ENCODE measurements around the gene GTF3C5.
"Not testable (repeated sequence)": the region's sequence is repeated elsewhere in the genome, so short reads cannot be mapped to it uniquely, and the experiment has no call there.

The GTF3C5 gene

GRCh38 chr9:133054966-133055365 lies 24.2 kb downstream of the GTF3C5 start:
- no peak for DNase-seq (ENCODE audit: low read depth)

DNA sequence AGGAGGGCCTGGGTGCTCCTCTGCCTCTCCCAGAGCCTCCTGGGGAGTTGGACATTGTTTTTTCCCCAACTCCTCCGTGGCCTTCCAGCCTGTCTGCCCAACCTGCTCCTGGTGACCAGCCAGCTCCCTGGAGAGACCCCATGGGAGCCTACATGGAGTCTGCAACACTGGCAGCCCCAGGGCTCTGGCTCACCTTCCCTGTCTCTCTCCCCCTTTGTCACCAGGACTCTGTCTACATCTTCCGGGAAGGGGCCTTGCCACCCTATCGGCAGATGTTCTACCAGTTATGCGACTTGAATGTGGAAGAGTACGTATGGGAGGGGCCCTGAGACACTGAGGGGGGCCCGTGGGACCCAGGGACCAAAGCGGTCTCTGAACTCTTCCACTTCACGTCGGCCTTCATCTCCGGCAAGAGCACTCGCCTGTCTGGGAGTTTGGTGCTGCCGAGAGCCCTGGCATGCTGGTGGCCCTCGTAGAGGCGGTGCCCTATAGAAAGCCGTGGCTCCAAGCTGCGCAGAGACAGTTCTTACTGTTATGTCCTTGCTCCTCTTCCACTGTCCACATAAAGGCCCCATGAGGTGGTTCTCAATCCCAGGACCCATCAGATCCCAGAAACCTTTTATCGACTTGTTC lies 25.1 kb downstream of the GTF3C5 start:
- DNase-seq (ENCODE audit: low read depth), result no peak

- no peak for DNase-seq (ENCODE audit: low read depth)
Observed at GRCh38 chr9:133056533-133056932, 25.7 kb downstream of the GTF3C5 start.

DNA sequence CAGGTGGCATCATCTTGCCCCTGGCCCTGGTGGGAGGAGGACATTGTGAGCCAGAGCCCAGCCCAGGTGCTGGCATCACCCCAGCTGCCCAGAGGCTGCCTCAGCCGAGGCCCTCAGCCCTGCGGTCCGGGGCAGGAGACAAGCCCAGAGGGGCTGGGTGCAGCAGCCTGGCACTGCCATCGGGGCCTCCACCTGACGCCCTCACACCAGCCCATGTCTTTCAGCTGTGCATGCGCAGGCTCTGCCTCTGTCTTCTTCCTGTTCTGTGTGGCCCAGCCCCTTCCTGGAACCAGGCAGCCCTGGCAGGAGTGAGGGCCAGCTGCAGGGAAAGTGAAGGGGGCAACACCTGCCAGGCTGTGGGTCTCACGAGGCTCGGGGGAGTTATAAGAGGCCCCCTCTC lies 26.2 kb downstream of the GTF3C5 start:
- DNase-seq (ENCODE audit: low read depth), result no peak

DNA sequence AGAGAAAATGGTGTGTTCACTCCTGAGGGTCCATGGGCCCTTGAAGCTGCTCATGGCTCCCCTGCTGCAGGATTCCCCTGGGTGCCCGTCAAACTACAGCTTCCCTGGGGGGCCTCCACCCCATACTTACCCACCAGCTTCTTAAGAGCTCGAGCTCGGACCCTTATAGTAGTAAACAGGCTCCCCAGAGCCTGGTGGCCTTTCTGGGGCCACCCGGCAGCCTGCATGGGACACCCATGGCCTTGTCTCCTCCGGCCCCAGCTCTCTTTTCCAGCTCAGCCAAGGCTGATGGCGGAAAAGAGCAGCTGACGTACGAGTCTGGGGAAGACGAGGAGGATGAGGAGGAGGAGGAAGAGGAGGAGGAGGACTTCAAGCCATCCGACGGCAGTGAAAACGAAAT lies 26.8 kb downstream of the GTF3C5 start:
- no peak for DNase-seq (ENCODE audit: low read depth)

GRCh38 chr9:133058071-133058470 lies 27.3 kb downstream of the GTF3C5 start:
- DNase-seq (ENCODE audit: low read depth), result no peak

DNA sequence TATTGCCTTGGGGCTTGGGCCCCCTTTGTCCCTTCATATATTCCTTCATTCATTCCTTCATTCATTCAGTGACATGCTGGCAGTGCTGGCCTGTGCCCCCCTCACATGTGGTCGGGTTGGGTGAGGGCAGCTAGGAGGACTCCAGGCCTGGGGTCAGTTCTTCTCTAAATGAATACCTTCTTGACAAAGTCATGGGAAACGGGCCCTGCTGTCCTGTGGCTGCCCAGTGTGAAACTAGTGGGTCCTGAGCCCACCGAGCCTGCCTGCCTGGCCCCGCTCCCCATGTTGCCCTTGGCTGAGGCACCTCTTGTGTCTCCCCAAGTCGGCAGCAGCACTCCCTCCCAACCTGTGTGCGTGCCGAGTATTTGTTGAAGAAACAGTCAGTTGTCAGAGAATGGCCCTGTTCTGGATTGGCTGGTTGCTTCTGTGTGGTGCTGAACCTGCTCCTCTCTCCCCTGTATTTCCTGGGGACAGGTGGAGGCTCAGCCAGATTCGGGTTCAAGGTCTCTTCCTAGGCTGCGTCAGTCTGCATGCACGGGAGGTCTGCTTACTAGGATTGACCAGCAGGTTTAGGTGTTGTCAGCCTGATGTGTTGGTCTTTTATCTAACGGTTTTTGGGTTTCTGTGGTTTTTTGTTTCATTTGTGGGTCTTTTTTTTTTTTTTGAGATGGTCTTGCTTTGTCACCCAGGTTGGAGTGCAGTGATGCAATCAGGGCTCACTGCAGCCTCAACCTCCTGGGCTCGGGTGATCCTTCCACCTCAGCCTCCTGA lies 27.9 kb downstream of the GTF3C5 start:
- no peak for DNase-seq (ENCODE audit: low read depth)

GRCh38 chr9:133059623-133060022 lies 28.8 kb downstream of the GTF3C5 start:
- no peak for DNase-seq (ENCODE audit: low read depth)

- no peak for DNase-seq (ENCODE audit: low read depth)
Observed at GRCh38 chr9:133060417-133060841, 29.6 kb downstream of the GTF3C5 start.

DNA sequence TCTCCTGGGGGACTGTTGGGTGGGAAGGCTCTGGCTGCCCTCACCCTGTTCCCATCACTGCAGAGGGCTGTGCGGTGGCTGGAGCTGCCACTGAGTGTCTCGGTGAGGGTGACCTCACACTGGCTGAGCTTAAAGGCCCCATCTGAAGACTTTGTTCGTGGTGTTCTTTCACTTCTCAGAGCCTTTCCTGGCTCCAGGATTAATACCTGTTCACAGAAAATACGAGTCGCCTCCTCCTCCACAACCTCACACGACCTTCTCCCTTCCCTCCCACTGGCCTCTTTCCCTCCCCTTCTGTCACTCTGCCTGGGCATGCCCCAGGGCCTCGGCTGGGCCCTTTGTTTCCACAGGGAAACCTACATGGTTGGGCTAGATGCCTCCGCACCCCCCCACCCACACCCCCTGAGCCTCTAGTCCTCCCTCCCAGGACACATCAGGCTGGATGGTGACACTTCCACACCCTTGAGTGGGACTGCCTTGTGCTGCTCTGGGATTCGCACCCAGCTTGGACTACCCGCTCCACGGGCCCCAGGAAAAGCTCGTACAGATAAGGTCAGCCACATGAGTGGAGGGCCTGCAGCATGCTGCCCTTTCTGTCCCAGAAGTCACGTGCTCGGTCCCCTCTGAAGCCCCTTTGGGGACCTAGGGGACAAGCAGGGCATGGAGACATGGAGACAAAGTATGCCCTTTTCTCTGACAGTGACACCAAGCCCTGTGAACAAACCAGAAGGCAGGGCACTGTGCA lies 30.4 kb downstream of the GTF3C5 start:
- DNase-seq (ENCODE audit: low read depth), result not testable (repeated sequence)

GRCh38 chr9:133061764-133062145 lies 31.0 kb downstream of the GTF3C5 start, which contains the start of gene CEL:
Gene CEL (plus strand): TSS chr9:133061981. CDS start chr9:133062003, 22 bp downstream.
- not testable (repeated sequence) for DNase-seq (ENCODE audit: low read depth)

- DNase-seq (ENCODE audit: low read depth), result not testable (repeated sequence)
Observed at GRCh38 chr9:133062569-133062968, 31.8 kb downstream of the GTF3C5 start.

- DNase-seq (ENCODE audit: low read depth), result no peak
Observed at GRCh38 chr9:133063159-133063499, 32.3 kb downstream of the GTF3C5 start.

DNA sequence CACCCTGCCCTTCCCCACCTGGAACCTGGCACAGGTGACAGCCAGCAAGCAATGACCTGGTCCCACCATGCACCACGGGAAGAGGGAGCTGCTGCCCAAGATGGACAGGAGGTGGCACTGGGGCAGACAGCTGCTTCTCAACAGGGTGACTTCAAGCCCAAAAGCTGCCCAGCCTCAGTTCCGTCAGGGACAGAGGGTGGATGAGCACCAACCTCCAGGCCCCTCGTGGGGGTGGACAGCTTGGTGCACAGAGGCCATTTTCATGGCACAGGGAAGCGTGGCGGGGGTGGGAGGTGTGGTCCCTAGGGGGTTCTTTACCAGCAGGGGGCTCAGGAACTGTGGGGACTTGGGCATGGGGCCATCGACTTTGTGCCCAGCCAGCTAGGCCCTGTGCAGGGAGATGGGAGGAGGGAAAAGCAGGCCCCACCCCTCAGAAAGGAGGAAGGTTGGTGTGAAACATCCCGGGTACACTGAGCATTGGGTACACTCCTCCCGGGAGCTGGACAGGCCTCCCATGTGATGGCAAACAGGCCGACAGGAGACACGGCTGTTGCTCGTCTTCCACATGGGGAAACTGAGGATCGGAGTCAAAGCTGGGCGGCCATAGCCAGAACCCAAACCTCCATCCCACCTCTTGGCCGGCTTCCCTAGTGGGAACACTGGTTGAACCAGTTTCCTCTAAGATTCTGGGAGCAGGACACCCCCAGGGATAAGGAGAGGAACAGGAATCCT lies 32.9 kb downstream of the GTF3C5 start:
- DNase-seq (ENCODE audit: low read depth), result no peak

DNA sequence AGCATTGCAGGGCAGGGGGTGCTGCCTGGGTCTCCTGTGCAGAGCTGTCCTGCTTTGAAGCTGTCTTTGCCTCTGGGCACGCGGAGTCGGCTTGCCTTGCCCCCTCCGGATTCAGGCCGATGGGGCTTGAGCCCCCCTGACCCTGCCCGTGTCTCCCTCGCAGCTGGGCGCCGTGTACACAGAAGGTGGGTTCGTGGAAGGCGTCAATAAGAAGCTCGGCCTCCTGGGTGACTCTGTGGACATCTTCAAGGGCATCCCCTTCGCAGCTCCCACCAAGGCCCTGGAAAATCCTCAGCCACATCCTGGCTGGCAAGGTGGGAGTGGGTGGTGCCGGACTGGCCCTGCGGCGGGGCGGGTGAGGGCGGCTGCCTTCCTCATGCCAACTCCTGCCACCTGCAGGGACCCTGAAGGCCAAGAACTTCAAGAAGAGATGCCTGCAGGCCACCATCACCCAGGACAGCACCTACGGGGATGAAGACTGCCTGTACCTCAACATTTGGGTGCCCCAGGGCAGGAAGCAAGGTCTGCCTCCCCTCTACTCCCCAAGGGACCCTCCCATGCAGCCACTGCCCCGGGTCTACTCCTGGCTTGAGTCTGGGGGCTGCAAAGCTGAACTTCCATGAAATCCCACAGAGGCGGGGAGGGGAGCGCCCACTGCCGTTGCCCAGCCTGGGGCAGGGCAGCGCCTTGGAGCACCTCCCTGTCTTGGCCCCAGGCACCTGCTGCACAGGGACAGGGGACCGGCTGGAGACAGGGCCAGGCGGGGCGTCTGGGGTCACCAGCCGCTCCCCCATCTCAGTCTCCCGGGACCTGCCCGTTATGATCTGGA lies 33.7 kb downstream of the GTF3C5 start:
- no peak for DNase-seq (ENCODE audit: low read depth)

DNA sequence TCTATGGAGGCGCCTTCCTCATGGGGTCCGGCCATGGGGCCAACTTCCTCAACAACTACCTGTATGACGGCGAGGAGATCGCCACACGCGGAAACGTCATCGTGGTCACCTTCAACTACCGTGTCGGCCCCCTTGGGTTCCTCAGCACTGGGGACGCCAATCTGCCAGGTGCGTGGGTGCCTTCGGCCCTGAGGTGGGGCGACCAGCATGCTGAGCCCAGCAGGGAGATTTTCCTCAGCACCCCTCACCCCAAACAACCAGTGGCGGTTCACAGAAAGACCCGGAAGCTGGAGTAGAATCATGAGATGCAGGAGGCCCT lies 34.2 kb downstream of the GTF3C5 start:
- DNase-seq (ENCODE audit: low read depth), result no peak

- DNase-seq (ENCODE audit: low read depth), result no peak
Observed at GRCh38 chr9:133066181-133066983, 35.6 kb downstream of the GTF3C5 start.

DNA sequence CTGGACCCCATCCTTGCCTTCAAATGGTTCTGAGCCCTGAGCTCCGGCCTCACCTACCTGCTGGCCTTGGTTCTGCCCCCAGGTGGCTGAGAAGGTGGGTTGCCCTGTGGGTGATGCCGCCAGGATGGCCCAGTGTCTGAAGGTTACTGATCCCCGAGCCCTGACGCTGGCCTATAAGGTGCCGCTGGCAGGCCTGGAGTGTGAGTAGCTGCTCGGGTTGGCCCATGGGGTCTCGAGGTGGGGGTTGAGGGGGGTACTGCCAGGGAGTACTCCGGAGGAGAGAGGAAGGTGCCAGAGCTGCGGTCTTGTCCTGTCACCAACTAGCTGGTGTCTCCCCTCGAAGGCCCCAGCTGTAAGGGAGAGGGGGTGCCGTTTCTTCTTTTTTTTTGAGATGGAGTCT lies 36.2 kb downstream of the GTF3C5 start:
- no peak for DNase-seq (ENCODE audit: low read depth)

- DNase-seq (ENCODE audit: low read depth), result no peak
Observed at GRCh38 chr9:133067813-133068212, 37.0 kb downstream of the GTF3C5 start.

DNA sequence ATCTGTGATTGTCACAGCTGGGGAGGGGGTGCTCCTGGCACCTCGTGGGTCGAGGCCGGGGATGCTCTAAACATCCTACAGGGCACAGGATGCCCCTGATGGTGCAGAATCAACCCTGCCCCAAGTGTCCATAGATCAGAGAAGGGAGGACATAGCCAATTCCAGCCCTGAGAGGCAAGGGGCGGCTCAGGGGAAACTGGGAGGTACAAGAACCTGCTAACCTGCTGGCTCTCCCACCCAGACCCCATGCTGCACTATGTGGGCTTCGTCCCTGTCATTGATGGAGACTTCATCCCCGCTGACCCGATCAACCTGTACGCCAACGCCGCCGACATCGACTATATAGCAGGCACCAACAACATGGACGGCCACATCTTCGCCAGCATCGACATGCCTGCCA lies 37.6 kb downstream of the GTF3C5 start:
- not testable (repeated sequence) for DNase-seq (ENCODE audit: low read depth)

GRCh38 chr9:133070500-133070961 lies 39.7 kb downstream of the GTF3C5 start:
- DNase-seq (ENCODE audit: low read depth), result not testable (repeated sequence)

Measured in activated T-helper 1 cell treated with Interleukin-2 at 50 U/mL for 16 hours (primary cell).